HG03060 (cell line): Measurements from ENCODE around the gene GABBR2.

Experiments
- ATAC-seq: cut with Tn5 transposase; IDR thresholded peaks from one replicate; pipeline ENCODE4 v1.9.1; 2021; ENCODE audit warnings: low read depth, moderate number of reproducible peaks; ENCODE audit not compliant: unreplicated experiment

The GABBR2 gene

DNA sequence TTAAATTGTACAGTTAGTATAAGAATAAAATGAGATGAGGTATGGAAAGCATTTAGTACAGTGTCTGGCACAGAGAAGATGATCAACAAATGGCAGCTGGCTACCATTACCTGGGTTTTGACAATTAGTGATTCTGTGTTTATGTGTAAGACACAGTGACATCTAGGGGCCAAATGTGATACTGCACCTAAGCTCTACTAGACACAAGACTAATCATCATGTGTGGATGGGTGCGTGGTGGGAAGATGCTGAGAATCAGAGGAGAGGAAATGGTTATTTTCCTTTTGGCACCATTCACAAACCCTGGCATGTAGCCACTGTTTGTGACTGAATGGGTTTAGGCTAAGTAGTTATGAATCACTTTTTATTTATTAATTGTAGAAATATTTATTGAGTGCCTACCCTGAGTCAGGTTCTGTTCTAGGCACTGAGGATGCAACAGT, 343.5 kb downstream of the GABBR2 start:
- ATAC-seq, result no peak

DNA sequence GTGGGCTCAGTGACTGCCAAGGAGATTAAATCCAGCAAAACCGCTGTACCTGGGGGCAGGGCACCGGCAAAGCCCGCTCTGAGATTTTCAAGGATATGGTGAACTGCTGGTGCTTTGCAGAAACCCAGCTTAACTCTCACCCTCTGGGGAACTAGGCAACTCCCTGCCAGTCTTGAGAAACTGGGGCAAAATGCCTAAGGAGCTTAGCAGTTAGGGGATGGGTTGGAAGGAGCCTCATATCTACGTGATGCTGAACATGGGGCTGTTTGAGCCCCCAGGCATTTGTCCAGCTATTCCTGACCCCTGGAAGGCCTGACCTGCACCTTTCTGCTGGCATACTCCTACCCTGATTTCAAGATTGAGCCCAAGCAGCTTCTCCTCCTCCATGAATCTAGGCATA, 344.6 kb downstream of the GABBR2 start:
- ATAC-seq, result no peak

DNA sequence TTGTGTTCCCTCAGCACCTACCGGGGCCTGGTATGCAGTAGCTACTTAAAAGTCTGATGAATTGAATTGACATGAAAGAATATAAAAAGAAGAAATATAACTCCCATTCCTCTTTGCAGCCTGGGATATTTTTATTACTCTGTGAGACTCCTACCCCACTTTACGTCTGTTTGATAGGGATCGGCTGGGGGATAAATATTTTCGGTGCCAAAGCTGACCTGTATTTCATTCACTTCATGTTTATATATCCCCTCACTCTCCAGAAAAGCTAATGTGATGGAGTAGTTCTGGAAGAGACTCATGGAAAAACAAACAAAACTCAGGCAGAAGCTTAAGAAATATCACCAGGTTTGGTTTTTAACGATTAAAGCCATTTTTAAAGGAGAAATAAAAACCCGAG, 345.1 kb downstream of the GABBR2 start:
- ATAC-seq, result no peak

DNA sequence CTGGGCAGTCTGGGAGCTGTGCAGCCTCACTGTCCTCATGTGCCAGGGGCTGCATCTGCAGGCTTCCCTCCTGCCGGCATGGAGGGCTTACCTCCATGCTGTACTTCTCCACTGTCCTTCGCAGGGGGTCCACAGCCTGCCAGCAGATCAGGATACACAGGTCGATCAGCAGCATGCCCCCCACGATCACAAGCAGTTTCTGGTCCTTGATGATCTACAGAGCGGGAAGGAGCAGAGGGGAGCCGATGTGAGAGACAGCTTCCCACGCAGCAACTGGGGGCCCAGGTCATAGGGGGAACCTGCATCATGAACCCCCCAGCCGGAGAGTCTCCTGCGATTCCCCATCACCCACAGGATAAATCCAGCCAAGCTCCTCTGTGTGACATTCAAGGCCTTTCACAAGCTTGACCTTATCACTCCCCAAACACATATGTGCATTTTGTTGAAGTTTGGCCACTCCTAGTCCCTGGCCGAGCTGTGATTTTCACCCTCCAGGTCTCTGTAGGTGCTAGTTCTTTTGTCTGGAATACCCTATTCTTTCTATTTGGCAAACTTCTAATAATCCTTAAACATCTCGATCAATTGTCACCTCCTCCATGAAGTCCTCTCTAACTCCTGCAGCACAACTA, 346.0 kb downstream of the GABBR2 start:
- ATAC-seq, result no peak

DNA sequence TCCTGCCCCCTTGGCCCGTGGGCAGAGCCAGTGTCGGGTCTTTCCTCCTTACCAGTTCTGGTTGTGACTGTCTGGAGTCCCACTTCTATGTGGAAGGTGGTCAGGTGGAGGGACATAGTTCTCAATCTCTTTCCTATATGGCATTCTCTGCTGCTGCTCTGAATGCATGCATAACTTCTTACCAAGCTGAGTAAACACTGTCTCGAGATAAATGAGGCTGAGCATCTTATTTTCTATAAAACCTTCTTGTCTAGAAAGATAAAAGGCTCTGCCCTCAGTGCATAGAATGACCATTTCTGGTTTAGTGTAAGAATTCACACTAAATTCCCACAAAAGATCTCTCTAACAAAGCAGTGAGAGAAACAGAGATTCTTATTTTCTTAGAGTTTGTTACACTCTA, 347.1 kb downstream of the GABBR2 start:
- no peak for ATAC-seq

DNA sequence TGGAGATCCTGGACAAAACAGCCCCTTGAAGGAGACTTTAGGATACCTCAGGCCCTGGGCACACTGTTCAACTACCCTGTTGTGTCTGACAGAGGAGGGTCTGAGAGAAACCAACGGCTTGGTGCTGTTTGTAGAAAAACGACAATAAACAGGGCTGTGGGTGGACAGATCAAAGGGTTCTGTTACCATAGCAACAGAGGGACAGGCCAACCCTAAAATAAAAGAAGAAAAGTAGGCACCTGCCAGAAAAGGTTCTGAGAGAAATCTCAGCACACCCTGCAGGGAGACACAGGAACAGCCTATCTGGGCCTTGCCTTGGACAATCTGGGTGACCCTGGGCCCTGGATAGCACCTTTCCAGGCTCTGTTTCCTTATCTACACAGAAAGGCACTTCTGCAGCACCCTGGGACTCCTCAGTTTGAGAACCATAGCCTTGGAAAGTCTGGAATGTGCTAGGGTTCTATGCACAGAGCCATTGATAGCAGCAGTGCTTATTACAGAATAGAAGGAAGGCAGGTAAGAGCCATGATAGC, 348.5 kb downstream of the GABBR2 start:
- ATAC-seq, result no peak

DNA sequence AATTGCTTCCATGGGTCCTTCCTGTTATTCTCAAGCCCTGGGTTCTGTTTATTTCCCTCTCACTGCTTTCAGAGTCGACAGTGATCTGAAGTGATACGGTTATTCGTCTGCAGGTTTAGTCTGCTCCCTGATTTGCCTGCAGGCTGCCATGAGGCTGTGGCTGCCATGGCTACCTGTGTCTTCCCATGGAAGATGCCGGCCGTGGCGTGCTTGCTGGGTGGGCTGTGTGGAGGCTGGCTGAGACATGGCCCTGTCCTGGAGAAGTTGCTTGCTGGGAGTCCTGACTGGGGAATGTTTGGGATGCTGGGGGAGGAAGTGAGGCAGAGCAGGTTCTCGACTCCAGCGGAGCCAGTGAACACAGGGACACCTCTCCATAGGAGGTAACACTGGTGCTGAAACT, 349.2 kb downstream of the GABBR2 start:
- no peak for ATAC-seq

DNA sequence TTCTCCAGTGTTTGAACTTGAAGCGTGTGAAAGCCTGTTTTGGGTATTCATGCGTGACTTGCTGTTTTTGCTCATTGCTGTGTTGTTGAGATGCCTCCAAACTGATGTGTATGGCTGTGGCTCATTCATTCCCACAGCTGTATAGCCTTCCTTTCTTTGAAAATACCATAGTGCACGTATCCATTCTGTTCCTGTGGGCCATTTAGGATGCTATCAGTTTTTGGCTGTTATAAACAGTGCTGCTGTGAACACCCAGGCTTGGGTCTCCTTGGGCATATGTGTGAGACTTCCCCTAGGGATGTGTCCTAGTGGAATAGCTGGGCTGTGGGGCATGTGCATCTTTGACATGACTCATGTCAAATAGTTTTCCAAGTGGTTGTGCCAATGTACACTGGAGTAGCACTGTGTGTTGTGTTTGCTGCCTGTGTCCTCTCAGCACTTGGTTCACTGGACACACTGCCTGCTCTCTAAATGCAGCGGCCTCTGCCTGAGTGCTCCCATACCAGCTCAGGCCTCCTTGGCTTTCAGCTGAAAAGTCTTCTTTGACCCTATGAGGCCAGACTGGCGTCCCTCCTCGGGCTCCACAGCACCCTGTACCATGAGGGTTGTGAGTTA, 350.7 kb downstream of the GABBR2 start:
- ATAC-seq, result no peak

DNA sequence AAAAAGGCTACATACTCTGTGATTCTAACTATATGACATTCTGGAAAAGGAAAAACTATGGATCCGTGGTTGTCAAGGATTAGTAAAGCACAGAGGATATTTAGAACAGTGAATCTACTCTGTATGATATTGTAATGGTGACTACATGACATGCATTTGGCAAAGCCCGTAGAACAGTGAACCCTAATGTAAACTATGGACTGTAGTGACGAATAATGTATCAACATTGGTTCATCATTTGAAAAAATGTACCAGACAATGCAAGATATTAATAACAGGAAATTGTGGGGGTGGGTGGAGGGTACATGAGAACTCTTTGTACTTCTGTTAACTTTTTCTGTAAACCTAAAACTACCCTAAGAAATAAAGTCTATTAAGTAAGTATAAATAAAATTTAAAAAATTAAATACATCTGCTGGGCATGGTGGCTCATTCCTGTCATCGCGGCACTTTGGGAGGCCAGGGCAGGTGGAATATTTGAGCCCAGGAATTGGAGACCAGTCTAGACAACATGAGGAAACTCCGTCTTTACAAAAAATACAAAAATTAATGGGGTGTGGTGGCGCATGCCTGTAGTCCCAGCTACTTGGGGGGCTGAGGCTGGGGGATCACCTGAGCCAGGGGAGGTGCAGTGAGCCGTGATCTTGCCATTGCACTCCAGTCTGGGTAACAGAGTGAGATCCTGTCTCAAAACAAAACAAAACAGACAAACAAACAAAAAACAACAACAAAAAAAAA, 351.6 kb downstream of the GABBR2 start:
- no peak for ATAC-seq

DNA sequence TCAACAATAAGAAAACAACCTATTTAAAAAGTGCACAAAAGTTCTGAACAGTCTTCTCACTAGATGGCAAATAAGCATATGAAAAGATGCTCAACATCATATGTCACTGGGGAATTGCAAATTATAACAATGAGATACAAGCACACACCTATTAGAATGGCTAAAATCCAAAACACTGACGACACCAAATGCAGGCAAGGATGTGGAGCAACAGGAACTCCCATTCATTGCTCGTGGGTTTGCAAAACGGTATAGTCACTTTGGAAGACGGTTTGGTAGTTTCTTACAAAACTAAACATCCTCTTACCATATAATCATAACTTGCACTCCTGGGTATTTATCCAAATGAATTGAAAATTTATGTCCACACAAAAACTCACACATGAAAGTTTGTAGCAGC, 352.4 kb downstream of the GABBR2 start:
- ATAC-seq, result no peak

DNA sequence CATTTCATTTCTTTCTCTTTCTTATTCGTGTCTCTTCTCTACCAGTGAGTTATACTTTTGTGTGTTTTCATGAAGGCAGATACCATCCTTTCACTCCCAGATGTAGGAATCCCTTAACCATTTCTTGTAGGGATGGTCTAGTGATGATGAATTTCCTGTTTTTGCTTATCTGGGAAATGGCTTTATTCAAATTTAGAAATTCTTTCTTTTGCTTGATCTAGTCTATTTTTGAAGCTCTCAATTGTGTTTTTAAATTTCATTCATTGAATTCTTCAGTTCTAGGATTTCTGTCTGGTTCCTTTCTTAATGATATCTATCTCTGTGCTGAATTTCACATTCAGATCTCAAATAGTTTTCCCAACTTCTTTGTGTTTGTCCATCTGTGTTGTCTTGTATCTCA, 357.4 kb downstream of the GABBR2 start:
- no peak for ATAC-seq

DNA sequence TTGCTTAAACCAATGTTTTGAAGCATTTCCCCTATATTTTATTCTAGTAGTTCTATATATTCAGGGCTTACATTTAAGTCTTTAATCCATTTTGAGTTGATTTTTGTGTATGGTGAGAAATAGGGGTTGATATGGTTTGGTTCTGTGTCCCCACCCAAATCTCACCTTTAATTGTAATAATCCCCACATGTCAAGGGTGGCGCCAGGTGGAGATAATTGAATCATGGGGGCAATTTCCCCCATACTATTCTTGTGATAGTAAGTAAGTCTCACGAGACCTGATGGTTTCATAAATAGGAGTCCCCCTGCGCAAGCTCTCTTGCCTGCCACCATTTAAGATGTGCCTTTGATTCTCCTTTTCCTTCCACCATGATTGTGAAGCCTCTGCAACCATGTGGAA, 361.1 kb downstream of the GABBR2 start:
- ATAC-seq, result no peak

DNA sequence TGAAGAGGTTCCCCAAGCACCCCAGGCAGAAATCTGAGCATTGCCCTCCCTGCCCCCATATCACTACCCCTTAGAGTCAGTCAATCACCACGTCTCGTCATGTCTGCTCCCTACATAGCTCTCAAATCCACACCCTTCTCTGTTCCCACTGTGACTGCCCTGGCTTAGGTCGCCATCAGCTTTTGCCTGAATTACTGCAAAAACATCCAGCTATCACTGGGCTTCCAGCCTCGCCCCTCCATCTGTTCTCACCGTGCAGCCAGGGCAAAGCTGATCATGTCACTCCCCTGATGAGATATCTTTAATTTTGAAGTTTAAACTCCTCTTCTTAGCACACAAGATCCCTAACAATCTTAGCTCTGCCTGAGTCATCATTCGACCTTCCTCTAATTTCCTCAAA, 363.7 kb downstream of the GABBR2 start:
- no peak for ATAC-seq

DNA sequence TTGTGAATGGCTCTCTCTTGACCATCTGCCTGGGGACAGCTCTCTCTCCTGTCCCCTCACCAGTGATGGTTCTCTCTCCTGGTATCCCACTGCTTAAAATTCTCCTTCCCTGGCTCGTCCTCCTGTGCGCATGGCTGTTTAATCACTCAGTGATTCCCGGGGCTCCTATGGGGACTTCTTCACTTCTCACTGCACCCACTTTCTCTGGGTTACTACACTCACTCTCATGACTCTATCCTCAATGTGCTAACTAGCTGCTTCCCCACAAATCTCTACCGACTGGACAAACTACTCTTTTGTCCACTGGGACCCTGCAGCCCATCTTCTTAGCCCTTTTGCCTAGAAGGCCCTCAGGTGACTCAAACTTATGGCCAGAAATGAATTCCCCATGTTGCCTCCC, 364.2 kb downstream of the GABBR2 start:
- no peak for ATAC-seq

DNA sequence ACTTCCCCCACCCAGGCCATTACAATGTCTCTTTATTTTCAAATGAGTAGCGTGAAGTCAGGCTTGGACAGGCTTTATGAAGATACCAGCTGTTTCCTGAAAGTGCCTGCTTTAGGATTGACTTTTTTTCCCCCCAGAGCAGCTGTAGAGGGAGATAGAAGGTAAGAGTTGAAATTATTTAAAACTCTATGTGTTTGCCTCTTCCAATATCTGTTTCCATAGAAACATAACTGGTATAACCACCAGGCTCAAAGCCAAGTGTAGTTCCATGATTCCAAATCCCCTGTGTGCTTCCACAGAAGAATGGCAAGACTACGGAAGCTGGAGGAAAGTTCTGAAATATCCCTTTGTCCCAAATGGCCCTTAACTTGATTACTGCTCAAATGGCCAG, 365.9 kb downstream of the GABBR2 start:
- no peak for ATAC-seq

DNA sequence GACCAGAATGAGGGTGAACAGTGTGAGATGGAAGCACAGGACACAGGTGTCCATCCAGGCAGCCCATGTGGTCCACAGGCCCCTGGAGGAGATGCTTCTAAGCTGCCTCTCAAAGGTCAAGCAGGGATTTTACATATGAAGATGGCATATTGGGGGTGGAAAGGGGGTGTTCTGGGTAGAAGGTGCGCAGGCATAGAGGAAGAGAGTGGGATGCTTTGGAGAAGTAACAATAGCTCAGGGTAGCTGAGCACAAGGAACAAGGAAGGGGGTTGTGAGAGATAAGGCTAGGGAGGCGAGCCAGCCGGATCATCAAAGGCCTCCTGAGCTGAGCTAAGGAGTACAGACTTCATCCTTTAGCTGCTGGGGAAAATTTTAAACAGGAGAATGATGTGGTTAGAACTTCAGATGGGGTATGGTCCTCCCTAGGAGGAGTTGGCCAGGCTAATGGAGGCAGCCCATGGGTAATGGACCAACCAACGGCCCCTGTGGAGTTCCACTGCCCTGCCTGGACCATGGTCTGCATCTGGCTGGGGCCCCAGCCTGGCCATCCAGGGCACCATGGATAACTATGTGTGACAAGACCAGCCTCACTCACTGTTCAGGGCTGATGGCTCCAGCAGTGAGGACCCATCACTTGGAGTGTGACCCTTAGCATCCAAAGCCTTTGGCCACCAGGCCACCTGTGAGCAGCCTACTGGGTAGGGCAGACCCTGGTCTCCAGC, 366.5 kb downstream of the GABBR2 start:
- ATAC-seq, result no peak

DNA sequence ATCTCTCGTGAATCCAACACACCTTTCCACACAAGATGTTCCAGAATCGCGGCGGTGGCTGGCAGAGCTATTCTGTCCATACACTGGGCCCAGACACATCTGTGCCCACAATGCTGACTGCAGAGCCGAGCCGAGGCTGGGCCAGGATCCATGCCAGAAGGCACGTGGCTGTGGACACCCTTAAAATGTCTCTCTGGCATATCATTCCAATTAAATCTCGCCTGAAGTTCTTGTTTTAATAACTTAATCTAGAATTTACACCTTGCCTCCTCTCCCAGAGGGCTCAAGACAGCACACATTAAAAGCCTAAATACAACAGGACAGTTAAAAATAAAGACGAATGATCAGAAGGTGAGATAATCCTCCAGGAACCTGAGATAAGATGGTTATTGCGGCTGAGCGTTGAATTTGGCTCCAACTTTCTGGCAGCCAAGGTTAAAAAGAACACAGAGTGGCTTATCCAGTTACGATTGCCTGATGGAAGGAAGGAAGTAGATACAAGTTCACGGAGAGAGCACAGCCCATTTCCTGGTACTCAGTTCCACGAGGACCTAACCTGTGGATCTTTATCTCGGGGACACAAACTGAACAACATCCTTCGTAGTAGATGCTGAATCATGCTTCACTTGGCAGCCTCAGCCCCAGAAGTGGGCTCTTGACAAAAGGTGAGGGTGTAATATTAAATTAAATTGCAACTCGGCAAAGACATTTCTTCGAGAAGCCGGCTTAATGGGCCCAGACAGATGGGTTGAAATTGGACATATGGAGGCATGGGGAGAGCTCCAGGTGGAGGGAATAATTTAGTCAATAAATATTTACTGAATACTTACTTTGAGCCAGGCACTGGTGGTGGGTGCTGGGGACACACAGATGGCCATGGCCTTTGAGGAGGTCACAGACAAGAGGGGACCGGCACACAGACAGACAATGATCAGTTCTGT, 367.3 kb downstream of the GABBR2 start:
- ATAC-seq, result no peak

DNA sequence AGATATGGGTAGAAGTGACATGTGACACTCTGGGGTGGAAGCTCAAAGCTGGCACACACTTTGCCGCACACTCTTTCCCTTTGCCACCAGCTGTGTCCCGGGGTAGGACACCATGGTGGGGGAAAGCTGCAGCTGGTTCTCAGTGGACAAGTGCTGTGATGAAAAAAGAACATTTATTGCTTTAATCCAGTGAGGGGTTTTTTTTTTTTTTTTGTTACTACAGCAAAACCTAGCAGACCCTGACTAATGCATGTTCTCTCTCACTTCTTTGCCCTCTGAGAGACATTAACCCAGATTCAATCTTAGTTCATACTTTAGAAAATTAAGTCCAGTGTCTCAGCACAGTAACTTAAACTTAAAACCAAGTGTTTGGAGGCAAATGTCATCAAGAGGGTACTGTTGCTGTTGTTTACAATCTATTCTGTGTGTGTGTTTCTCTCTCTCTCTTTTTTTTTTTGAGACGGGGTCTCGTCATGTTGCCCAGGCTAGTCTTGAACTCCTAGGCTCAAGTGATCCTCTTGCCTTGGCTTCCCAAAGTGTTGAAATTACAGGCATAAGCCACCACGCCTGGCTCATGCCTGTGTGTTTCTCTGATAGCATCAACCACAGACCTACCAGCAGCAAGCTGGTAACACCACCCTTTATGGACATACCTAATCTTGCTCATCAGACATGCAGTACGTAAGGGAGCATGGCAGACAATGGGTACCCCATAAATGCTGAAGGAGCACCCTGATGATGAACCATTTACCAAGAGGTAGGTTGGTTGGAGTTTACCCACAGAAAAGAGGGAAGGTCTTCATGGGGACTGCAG, 368.5 kb downstream of the GABBR2 start:
- no peak for ATAC-seq

DNA sequence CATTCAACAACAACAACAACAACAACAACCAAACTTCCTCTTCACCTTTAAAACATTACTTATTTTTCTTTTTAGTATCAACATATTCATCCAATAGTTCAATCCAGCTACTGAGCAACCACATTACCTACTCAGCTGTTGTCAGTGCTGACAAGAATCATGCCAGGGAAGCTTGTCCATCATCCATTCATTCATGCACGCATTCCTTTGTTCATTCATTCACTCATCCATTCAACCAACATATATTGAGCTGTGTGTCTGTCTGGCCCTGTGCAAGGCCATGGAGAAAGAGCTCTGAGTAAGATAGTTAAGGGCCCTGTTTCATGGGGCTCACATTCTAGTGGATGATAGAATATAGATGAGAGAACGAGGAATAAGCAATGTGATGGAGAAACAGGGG, 373.1 kb downstream of the GABBR2 start:
- no peak for ATAC-seq
